Neural progenitor cell (in vitro differentiated cells): ENCODE results near the gene MGST3.

Experiments
- EZH2 ChIP-seq: fragments of 200-600 bp; sonication (generic); IDR thresholded peaks from 2 replicates; pipeline ENCODE4 v1.6.1; 2017; ENCODE audit warnings: antibody characterized with exemption, mild to moderate bottlenecking, moderate library complexity
- TF ChIP-seq, protein P1 (sequence below): fragments of 200-600 bp; sonication (generic); IDR thresholded peaks from 2 replicates; pipeline ENCODE4 v1.5.1; 2017; ENCODE audit warnings: antibody characterized with exemption, mild to moderate bottlenecking

GRCh38 chr1:165678509-165678908 is 47.5 kb downstream of the MGST3 start:
- TF ChIP-seq, protein P1, sequence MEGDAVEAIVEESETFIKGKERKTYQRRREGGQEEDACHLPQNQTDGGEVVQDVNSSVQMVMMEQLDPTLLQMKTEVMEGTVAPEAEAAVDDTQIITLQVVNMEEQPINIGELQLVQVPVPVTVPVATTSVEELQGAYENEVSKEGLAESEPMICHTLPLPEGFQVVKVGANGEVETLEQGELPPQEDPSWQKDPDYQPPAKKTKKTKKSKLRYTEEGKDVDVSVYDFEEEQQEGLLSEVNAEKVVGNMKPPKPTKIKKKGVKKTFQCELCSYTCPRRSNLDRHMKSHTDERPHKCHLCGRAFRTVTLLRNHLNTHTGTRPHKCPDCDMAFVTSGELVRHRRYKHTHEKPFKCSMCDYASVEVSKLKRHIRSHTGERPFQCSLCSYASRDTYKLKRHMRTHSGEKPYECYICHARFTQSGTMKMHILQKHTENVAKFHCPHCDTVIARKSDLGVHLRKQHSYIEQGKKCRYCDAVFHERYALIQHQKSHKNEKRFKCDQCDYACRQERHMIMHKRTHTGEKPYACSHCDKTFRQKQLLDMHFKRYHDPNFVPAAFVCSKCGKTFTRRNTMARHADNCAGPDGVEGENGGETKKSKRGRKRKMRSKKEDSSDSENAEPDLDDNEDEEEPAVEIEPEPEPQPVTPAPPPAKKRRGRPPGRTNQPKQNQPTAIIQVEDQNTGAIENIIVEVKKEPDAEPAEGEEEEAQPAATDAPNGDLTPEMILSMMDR = no peak
- no peak for TF ChIP-seq EZH2
